Pulmonary artery endothelial cell (primary cell): ENCODE data around the gene FAM229B. TPM values are rescaled to one million over a fixed set of nuclear protein-coding genes. Genes with fewer than 3 reads are reported as not detected.
"Not testable (repeated sequence)": the region's sequence is repeated elsewhere in the genome, so short reads cannot be mapped to it uniquely, and the experiment has no call there.

Experiments used
- DNase-seq: peaks from one replicate; pipeline ENCODE4 v3.0.0-alpha.2; 2011; ENCODE audit warnings: low read depth, low spot score
- total RNA-seq: library from RNA; depleted of rRNA; stranded (reverse); fragments of >200 nt; gene quantifications from 2 replicates; pipeline ENCODE4 v1.2.3, GENCODE V29; 2014

FAM229B gene, protein sequence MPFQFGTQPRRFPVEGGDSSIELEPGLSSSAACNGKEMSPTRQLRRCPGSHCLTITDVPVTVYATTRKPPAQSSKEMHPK
- total RNA-seq = 9.4 and 14.4 TPM in 2 replicates

GRCh38 chr6:112087136-112087911 is at the start of gene FAM229B, which contains the start of gene TUBE1:
FAM229B (plus strand) TSS chr6:112087591; CDS start chr6:112099284, 11,693 bp downstream.
TUBE1 (minus strand) TSS chr6:112087482; CDS start chr6:112087434, 48 bp downstream.
- DNase-seq = peak; percentile 96

DNA sequence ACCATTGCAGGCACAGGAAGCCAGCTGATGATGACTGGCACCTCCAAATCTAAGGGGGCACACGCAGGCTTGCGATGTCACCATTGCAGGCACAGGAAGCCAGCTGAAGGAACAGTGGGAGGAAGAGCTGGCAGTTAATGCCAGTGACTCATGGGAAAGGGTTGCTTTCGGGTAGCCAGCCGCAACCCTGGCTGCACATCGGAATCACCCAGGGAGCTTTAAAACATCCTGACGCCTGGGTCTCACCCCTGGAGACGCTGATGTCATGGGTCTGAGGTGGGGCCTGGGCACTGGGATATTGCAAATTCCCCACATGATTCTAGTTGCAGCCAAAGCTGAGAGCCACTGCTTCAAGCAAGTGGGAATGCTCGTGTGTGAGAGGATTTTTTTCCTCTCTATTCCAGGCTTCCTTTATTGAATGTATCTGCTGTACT is 49.6 kb upstream of the FAM229B start:
- DNase-seq = peak; percentile 68

DNA sequence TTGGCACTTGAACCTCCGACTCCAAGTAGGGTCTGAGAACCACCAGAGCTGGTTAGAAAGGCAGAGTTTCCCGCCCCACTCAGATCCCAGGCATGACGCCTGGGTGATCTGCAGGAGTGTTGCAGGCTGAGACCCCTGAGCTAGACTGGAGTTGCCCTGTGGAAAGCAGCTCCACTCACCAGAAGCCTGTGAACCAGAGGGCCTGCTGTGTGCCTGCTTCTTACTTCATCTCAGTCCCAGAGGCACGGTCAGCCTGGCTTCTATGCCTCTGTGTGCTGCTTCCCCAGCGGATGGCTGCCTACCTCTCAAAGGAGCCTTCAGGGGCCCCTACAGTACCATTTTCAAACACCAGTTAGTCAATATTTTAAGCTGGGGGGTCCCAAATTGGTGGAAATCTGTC is 49.1 kb upstream of the FAM229B start:
- DNase-seq = no peak

- no peak for DNase-seq
Measured at GRCh38 chr6:112038756-112039430, 48.5 kb upstream of the FAM229B start.

- DNase-seq = no peak
Measured at GRCh38 chr6:112039431-112039770, 48.0 kb upstream of the FAM229B start.

DNA sequence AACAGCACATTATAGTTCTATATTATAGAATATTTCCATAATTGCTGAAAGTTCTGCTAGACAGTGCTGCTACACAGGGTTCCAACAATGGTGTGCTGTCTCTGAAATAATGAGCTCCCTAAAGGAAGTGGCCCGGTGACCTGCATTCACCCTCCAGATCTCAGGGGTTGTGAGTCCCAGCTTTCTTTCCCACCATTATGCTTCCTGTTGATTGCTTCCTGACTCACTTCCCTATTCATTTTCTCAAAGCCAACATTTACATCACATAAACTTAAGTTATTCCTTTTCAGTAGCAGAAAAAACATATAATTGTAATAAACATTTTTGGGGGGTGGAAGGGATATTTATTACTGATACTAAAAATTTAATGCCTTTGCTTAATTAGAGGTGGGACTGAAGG is 46.4 kb upstream of the FAM229B start:
- DNase-seq = peak; percentile 81

DNA sequence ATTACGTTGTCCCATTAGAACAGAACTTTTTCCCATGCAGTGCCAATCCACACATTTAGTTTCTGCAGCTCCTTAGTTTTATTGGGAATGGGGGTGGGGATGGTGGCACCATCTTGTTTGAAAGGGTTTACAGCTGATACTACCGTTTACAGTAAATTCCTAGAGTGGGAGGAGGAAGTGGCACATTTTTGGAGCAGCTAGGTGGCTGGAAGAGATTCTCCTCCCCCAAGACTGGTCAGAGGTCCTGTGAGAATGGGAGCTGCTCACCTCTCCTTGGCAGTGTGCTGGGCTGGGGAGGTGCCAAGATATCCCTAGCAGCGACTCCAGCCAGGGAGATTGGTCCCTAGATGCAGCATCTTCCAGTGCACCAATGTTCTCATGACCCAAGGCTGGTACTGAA is 45.9 kb upstream of the FAM229B start:
- DNase-seq = no peak

DNA sequence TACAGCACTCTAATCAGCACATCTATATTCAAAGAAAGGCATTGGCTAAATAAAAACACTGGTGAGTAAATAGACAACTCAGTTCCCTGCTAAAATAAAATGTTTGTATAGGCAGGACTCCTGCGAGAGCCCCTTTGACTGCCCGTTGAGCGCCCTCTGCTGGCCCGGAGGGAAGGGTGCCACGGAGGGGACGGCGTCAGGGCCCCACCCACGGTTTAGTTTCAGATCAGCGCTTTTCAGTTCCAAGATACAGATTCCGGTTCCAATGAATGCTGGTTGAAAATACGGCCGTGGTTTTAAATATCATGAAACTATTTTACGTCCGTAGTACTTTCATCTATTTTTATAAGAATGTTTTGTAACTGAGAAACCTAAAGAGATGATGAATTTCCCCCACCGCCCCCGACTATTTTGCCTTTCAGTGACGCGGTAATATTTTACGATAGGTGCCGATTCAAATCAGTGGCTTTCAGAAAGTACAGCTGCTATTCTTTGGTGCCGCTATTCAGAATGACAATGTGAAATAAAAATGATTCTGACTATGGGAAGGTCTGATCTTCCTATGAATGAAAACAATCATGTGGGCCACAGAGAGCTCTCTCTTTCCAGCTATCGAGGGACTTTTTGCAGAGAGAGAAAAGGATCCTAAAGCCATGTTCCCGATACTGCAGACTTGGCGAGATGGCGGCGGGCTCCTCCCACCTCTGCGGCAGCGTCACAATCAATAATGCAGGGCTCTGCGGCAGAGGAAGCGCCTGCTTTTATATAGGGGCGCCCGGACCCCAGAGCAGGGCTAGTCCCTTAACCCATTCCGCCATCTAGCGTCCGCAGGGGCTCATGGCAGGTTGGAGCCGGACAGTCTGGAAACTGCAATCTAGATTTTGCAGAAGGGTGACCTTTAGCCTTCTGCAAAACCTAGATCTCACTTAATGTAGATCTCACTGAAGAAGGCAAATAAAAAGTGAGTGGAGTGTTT is 44.1 kb upstream of the FAM229B start:
- DNase-seq = peak; percentile 82

DNA sequence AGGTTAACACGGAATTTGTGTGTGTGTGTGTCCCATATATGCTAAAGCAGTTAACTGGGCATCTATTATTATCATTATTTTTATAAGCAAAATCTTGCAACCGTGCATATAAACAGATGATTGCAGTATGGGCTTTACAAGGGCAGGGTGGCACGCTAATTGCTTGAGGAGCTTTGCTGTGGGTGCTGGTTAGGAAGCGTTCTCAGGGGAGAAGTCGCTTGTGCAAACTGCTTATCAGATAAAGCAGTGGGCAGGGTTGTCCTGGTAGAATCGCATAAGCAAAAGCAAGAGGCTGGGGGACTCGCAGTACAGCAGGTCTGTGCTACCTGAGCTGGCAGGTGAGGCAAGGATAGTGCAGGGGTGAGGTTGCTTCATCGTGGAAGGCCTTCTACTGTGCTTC is 43.2 kb upstream of the FAM229B start:
- no peak for DNase-seq

DNA sequence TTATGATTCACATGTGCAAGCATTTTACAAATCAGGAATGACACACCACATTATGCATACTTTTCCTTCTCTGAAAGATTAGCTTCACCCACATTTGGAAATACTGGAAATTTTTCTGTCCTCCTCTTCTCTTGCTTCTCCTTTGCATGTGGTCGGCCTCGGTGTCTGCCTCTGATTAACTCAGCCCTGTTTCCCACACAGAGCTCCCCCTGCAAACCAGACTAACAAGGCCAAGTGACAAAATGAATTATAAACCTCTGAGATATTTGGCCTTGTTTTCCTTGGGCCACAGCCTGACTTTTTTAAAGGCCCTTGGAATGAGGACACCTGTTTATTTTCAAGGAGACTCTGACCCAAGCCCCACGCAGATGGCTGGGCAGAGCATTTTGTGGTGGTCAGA is 42.5 kb upstream of the FAM229B start:
- DNase-seq = no peak

DNA sequence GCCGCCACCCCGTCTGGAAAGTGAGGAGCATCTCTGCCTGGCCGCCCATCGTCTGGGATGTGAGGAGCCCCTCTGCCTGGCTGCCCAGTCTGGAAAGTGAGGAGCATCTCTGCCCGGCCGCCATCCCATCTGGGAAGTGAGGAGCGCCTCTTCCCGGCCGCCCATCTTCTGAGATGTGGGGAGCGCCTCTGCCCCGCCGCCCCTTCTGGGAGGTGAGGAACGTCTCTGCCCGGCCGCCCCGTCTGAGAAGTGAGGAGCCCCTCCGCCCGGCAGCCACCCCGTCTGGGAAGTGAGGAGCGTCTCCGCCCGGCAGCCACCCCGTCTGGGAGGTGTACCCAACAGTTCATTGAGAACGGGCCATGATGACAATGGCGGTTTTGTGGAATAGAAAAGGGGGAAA is 39.9 kb upstream of the FAM229B start:
- not testable (repeated sequence) for DNase-seq

- DNase-seq = no peak
Measured at GRCh38 chr6:112049026-112049799, 38.2 kb upstream of the FAM229B start.

GRCh38 chr6:112049996-112050395 is 37.4 kb upstream of the FAM229B start:
- DNase-seq = no peak

- no peak for DNase-seq
Measured at GRCh38 chr6:112050429-112050828, 37.0 kb upstream of the FAM229B start.

GRCh38 chr6:112051251-112051740 is 36.1 kb upstream of the FAM229B start:
- DNase-seq = not testable (repeated sequence)

DNA sequence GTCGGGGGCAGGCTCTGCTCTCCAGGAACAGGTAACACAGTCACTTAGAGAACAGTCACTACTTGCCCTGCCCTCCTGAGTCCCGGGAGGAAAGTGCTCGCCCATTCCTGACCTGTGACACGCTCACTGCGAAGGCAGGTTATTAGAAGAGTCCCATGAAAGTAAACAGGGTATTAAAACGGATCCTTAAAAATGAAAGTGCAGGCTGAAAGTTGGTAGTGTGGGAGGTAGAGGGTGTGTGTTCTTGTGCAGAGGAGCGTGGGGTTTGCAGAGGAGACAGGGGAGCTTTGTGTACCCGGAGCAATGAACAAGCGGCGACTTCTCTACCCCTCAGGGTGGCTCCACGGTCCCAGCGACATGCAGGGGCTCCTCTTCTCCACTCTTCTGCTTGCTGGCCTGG is 33.4 kb upstream of the FAM229B start, which contains the start of gene CCN6:
CCN6 (plus strand) TSS at position 104 of the 400 bp plus-strand sequence; CDS start at position 358, 254 bp downstream.
- DNase-seq = no peak

DNA sequence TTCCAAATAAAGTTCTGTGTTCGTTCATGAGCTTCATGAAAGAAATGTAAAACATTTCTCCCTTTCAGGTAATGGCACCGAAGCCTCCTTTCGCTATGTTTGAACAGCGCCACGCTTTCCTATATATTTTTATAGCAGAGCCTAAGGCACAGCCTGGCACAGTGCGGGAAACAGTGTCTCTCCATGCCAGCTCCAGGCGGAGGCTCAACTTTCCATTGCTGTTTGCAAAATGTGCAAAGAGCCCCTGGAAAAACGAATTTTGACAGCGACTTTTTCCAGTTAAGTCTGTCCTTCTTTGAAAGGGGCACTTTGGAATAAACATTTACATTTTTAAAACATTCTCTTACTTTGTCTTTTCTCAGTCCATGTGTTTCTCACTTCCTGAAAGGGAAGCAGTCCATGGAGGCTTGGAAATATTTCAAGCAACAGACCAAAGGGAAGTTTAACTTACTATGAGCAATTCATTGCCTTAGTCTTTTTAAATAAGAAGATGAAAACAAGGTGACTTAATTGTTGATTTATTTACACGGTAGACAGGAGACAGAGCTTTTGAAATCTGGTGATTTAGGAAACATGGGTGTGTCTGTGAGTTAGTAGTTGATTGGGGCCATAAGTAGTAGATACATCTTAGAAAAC is 32.7 kb upstream of the FAM229B start:
- DNase-seq = no peak

DNA sequence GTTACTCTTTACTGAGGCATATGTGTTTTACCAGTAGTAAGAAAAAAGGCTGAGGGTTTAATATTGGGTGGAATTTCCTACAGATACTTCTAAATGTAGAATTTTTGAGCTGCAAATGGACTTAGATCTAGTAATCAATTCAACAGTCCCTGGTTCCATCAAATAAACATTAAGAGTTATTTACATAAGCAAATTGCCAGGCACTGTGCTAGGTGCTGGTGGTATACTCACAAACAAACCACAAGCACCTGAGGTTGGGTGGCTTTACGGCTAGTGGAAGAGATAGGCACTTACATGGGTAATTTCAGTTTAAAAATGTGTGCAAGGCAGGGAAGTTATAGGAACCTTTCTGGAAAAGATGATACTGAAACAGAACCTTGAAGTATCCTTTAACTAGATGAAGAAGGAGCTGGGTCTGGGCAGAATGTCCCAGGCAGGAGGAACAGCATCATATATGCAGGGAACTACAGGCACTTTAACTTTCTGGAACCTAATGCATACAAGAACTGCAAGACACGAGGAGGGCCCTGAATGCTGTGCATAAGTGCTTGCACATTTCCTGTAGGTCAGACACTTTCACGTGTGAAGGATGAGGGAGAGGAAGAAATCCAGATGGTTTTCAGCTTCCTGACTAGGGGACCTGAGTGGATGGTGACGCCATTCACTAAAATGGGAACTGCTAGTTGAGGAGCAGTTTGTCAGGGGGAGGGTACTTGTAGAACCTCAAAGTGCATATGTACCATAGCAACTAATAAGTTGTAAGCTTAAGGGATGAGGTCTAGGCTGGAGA is 29.0 kb upstream of the FAM229B start:
- DNase-seq = no peak

- no peak for DNase-seq
Measured at GRCh38 chr6:112061605-112062004, 25.8 kb upstream of the FAM229B start.
